Tibial nerve (tissue), 4 donors: ENCODE measurements around the gene ZNF813.

Experiments
- CTCF ChIP-seq, 5 experiments: fragments of 200-600 bp in 3 of 5; fragments of 450-650 bp in 2 of 5; sonication (generic) in 3 of 5; IDR thresholded peaks; one replicate each; pipeline ENCODE4 v1.5.1; 2016 to 2019; ENCODE audit warnings: antibody characterized with exemption in 5 of 5, mild to moderate bottlenecking in 3 of 5, moderate library complexity in 2 of 5
- EP300 ChIP-seq, 2 donors: sonication (generic); formaldehyde crosslinking; IDR thresholded peaks; one replicate each; pipeline ENCODE4 v1.6.1; 2017; ENCODE audit warnings: antibody characterized with exemption in 2 of 2, mild to moderate bottlenecking in 1 of 2
- POLR2A ChIP-seq, 2 donors: fragments of 450-650 bp; IDR thresholded peaks; one replicate each; pipeline ENCODE4 v1.6.1; 2017; ENCODE audit warnings: antibody characterized with exemption in 2 of 2, mild to moderate bottlenecking in 2 of 2, moderate library complexity in 2 of 2

- TF ChIP-seq POLR2A (IDR thresholded peaks at IDR 0.05) (no peak), CTCF (IDR thresholded peaks at IDR 0.05) (no peak), EP300 (IDR thresholded peaks at IDR 0.05) (no peak)
Observed at GRCh38 chr19:53521373-53522202, 54.1 kb downstream of the ZNF813 start.
